Fibroblast of peridontal ligament (primary cell): ENCODE results near the gene PEX14.
A peak's percentile ranks its signal among the peaks of the same experiment; 100 is the strongest.

Experiments
- DNase-seq: peaks from one replicate; pipeline ENCODE4 v3.0.0-alpha.2; 2010; ENCODE audit errors: extremely low read depth

Gene PEX14

GRCh38 chr1:10593750-10594149, 119.0 kb downstream of the PEX14 start:
- DNase-seq = no peak

- no peak for DNase-seq
Measured at GRCh38 chr1:10594595-10595223, 120.0 kb downstream of the PEX14 start.

GRCh38 chr1:10596780-10597179, 122.0 kb downstream of the PEX14 start:
- DNase-seq = no peak

GRCh38 chr1:10597492-10598388, 123.0 kb downstream of the PEX14 start:
- DNase-seq = no peak

GRCh38 chr1:10598389-10598702, 123.6 kb downstream of the PEX14 start:
- no peak for DNase-seq

- peak; percentile 66 for DNase-seq
Measured at GRCh38 chr1:10599194-10599861, 124.6 kb downstream of the PEX14 start.

- no peak for DNase-seq
Measured at GRCh38 chr1:10601342-10602070, 126.8 kb downstream of the PEX14 start.

GRCh38 chr1:10602936-10603335, 128.2 kb downstream of the PEX14 start:
- DNase-seq = no peak

- no peak for DNase-seq
Measured at GRCh38 chr1:10604966-10605365, 130.2 kb downstream of the PEX14 start.

GRCh38 chr1:10606064-10606463, 131.3 kb downstream of the PEX14 start:
- no peak for DNase-seq

- DNase-seq = peak; percentile 38
Measured at GRCh38 chr1:10607228-10607627, 132.5 kb downstream of the PEX14 start.

- no peak for DNase-seq
Measured at GRCh38 chr1:10608690-10609089, 133.9 kb downstream of the PEX14 start.

GRCh38 chr1:10610901-10611600, 136.3 kb downstream of the PEX14 start:
- peak; percentile 27 for DNase-seq

- no peak for DNase-seq
Measured at GRCh38 chr1:10612436-10613160, 137.8 kb downstream of the PEX14 start.

- DNase-seq = no peak
Measured at GRCh38 chr1:10613340-10613739, 138.6 kb downstream of the PEX14 start.

- no peak for DNase-seq
Measured at GRCh38 chr1:10613861-10614260, 139.1 kb downstream of the PEX14 start.

GRCh38 chr1:10614377-10615225, 139.9 kb downstream of the PEX14 start:
- DNase-seq = no peak

- DNase-seq = no peak
Measured at GRCh38 chr1:10615332-10615731, 140.6 kb downstream of the PEX14 start.

GRCh38 chr1:10615932-10616671, 141.4 kb downstream of the PEX14 start:
- DNase-seq = no peak
